Spleen (tissue), 11 donors: ENCODE data around the gene GRB10. TPM values are rescaled to one million over a fixed set of nuclear protein-coding genes. Genes with fewer than 3 reads are reported as not detected.
"Not testable (repeated sequence)": the region's sequence is repeated elsewhere in the genome, so short reads cannot be mapped to it uniquely, and the experiment has no call there.

Source experiments
- DNase-seq: peaks from one replicate; pipeline ENCODE4 v3.0.0-alpha.2; 2020
- H3K27ac ChIP-seq, 8 donors: fragments of 200-600 bp; sonication (generic) in 7 of 8; 1 replicate in 4 of 8; 2 replicates in 4 of 8; pipeline versions ENCODE4 v1.5.0 to v1.8.0; 2016 to 2021; ENCODE audit warnings: inconsistent platforms in 4 of 8, mild to moderate bottlenecking in 4 of 8, moderate library complexity in 1 of 8
- H3K27me3 ChIP-seq, 7 donors: fragments of 200-600 bp; sonication (generic) in 6 of 7; replicated peaks in 1 of 7; 1 replicate in 4 of 7; 2 replicates in 3 of 7; pipeline versions ENCODE4 v1.5.0 to v1.8.0; 2016 to 2021; ENCODE audit warnings: inconsistent platforms in 3 of 7, mild to moderate bottlenecking in 1 of 7
- H3K36me3 ChIP-seq, 6 donors: fragments of 200-600 bp; sonication (generic) in 5 of 6; 1 replicate in 4 of 6; 2 replicates in 2 of 6; pipeline versions ENCODE4 v1.5.0 to v1.8.0; 2016 to 2021; ENCODE audit warnings: inconsistent platforms in 2 of 6
- H3K4me1 ChIP-seq, 6 donors: fragments of 200-600 bp; sonication (generic) in 5 of 6; 1 replicate in 3 of 6; 2 replicates in 3 of 6; pipeline versions ENCODE4 v1.5.0 to v1.8.0; 2016 to 2021; ENCODE audit warnings: inconsistent platforms in 3 of 6
- H3K4me3 ChIP-seq, 8 donors: fragments of 200-600 bp; sonication (generic) in 7 of 8; 1 replicate in 4 of 8; 2 replicates in 4 of 8; pipeline versions ENCODE4 v1.5.0 to v1.8.0; 2016 to 2021; ENCODE audit warnings: inconsistent platforms in 4 of 8, mild to moderate bottlenecking in 4 of 8, moderate library complexity in 2 of 8
- H3K9me3 ChIP-seq, 8 donors: fragments of 200-600 bp; sonication (generic) in 7 of 8; 1 replicate in 4 of 8; 2 replicates in 4 of 8; pipeline versions ENCODE4 v1.5.0 to v1.8.0; 2016 to 2021; ENCODE audit warnings: inconsistent platforms in 4 of 8
- POLR2A ChIP-seq, 3 donors: fragments of 450-650 bp; IDR thresholded peaks; one replicate each; pipeline ENCODE4 v1.5.1; 2017; ENCODE audit warnings: antibody characterized with exemption in 3 of 3, mild to moderate bottlenecking in 1 of 3
- POLR2AphosphoS5 ChIP-seq, 3 donors: sonication (generic); formaldehyde crosslinking; IDR thresholded peaks; one replicate each; pipeline ENCODE4 v1.5.1; 2017; ENCODE audit warnings: antibody characterized with exemption in 3 of 3
- WGBS, 5 donors: extraction: QIAGEN DNeasy Blood & Tissue Kit in 3 of 5; methylation state at CpG; one replicate each; pipeline versions ENCODE4 v1.1.5 to v1.1.7; 2013 to 2018; 5-methylcytosine and 5-hydroxymethylcytosine counted together
- intact Hi-C: fragments of 100-400 bp; cut with DNase I; formaldehyde crosslinking; loops from one replicate; pipeline ENCODE4 v1.15.0; 2023; ENCODE audit warnings: low total_unique reads
- polyA plus RNA-seq, 3 donors: library from polyadenylated mRNA; stranded (reverse); fragments of 200-250 nt; gene quantifications; one replicate each; pipeline ENCODE4 v1.2.1, GENCODE V29; 2013
- total RNA-seq, 7 donors: library from RNA; depleted of rRNA in 3 of 7; stranded (reverse); fragments of >200 nt in 3 of 7; fragmentation: NEBNext Ultra II Directional in 4 of 7; extraction: Animal tissue kit (Norgen Biotek cat#: 25700) in 4 of 7; gene quantifications; one replicate each; pipeline versions ENCODE4 v1.1.0 to v1.2.1, GENCODE V29; 2016 to 2021
- TF ChIP-seq, protein P1 (sequence below), 11 experiments: fragments of 200-600 bp in 7 of 11; fragments of 450-650 bp in 4 of 11; sonication (generic) in 4 of 11; IDR thresholded peaks in 8 of 11; conservative IDR thresholded peaks in 3 of 11; 1 replicate in 7 of 11; 2 replicates in 4 of 11; pipeline versions ENCODE4 v1.4.0 to v1.8.0; 2016 to 2021; ENCODE audit warnings: antibody characterized with exemption in 11 of 11, inconsistent platforms in 4 of 11, mild to moderate bottlenecking in 1 of 11
- donor health status: healthy with polysubstance abuse.
- donor health status: DM: no; HTN: no; CAD: no; lungs with moderate emphysema.
- donor health status: DM: no; HTN: no; CAD: no.
- donor health status: Bipolar disorder and iron deficiency.
- donor health status: healthy.
- donor health status: DM: no; HTN: no; CAD: no.
- donor health status: DM: yes; HTN: yes; CAD: no.

GRB10 gene
- total and polyA plus RNA-seq, 10 donors, result 11.3 to 159 (median 115) TPM

DNA sequence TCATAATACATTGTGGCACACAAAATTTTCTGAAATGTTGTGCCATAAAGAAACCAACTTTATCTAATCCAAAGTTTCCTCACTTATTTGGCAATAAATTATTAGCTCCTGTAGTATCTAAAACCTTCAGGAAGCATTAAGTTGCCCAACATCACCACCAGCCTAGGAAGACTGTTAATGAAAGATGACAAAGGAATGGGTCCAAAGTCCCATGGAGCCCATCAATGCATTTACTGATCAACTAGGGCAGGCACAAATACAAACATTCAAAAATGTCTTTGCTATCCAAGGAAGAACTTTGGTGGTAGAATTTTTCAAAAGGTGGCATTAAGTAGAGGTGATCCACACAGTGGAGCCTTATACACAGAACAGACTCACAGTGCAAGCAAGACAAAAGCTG, 4.5 kb downstream of the GRB10 start:
- H3K4me1 ChIP-seq, result peaks cover 0 to 46% (median 21%) of the 10 kb centered on the region in 6 donors
- intact Hi-C loops, result no loop called here
- H3K27ac ChIP-seq, result no peak overlapping the region
- H3K4me3 ChIP-seq, result no peak overlapping the region
- no peak for TF ChIP-seq POLR2A (IDR thresholded peaks at IDR 0.05)
- no peak for TF ChIP-seq POLR2AphosphoS5 (IDR thresholded peaks at IDR 0.05)
- TF ChIP-seq, protein P1, sequence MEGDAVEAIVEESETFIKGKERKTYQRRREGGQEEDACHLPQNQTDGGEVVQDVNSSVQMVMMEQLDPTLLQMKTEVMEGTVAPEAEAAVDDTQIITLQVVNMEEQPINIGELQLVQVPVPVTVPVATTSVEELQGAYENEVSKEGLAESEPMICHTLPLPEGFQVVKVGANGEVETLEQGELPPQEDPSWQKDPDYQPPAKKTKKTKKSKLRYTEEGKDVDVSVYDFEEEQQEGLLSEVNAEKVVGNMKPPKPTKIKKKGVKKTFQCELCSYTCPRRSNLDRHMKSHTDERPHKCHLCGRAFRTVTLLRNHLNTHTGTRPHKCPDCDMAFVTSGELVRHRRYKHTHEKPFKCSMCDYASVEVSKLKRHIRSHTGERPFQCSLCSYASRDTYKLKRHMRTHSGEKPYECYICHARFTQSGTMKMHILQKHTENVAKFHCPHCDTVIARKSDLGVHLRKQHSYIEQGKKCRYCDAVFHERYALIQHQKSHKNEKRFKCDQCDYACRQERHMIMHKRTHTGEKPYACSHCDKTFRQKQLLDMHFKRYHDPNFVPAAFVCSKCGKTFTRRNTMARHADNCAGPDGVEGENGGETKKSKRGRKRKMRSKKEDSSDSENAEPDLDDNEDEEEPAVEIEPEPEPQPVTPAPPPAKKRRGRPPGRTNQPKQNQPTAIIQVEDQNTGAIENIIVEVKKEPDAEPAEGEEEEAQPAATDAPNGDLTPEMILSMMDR (IDR thresholded peaks at IDR 0.05 in 8 of 11, conservative IDR thresholded peaks at IDR 0.05 in 3 of 11), result no peak
- DNase-seq, result no peak
- H3K9me3 ChIP-seq, result no peaks in the 10 kb centered on the region
- no peaks in the 10 kb centered on the region for H3K36me3 ChIP-seq
- peaks cover 0 to 21% (median 5%) of the 10 kb centered on the region in 7 donors for H3K27me3 ChIP-seq

DNA sequence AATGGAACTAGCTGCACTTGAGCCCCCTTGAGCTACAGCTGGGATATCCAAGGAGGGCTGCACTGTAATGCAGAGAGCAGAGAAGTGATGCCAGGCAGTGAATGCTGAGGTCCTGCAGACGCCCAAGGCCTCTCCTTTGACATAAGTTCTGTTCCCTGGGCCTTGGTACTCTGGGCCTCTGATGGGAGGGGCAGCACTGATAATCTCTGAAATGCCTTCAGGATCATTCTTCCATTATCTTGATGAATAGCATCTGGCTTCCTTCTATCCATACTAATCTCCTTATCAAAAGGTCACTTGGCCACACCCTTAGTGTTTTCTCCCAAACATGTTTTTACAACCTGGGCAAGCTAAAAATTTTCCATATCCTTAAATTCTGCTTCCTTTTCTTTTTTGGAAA, 6.9 kb downstream of the GRB10 start:
- Histone ChIP-seq H3K27me3 (no peaks in the 10 kb centered on the region), H3K4me1 (peaks cover 0 to 26% (median 8%) of the 10 kb centered on the region in 6 donors), H3K9me3 (no peaks in the 10 kb centered on the region), H3K27ac (peak overlapping the region in 1 of 8 donors; percentile 22), H3K4me3 (no peak overlapping the region), H3K36me3 (no peaks in the 10 kb centered on the region)
- TF ChIP-seq POLR2A (IDR thresholded peaks at IDR 0.05) (no peak), POLR2AphosphoS5 (IDR thresholded peaks at IDR 0.05) (no peak)
- TF ChIP-seq, protein P1 (IDR thresholded peaks at IDR 0.05 in 8 of 11, conservative IDR thresholded peaks at IDR 0.05 in 3 of 11), result no peak
- DNase-seq, result no peak
- WGBS, 5 donors, result 40 to 83% (median 54%) methylated on average over 1 of the region's 1 CpG
- intact Hi-C loops, result no loop called here

DNA sequence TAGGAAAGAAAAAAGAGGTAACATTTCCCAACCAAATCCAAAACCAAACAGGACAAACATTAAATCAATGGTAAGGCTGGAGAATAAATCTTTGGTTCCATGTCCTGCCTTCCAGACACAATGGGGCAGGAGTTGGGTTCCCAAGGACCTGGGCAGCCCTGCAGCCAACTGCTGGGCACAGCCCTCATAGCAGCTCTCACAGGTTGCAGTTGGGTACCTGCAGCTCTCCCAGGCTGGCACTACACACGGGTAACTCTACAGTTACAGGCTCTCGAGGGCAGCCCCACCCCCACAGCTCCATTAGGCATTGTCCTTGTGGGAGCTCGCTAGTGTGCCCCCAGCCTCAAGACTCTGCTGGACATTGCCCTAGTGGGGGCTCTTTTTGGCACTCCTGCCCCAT, 7.5 kb downstream of the GRB10 start:
- no peaks in the 10 kb centered on the region for H3K27me3 ChIP-seq
- no peak overlapping the region for H3K4me3 ChIP-seq
- DNase-seq, result no peak
- intact Hi-C loops, result no loop called here
- peaks cover 0 to 20% (median 7%) of the 10 kb centered on the region in 6 donors for H3K4me1 ChIP-seq
- 80 to 95% (median 86%) methylated on average over 3 of the region's 3 CpGs for WGBS, 5 donors
- no peaks in the 10 kb centered on the region for H3K9me3 ChIP-seq
- TF ChIP-seq, protein P1 (IDR thresholded peaks at IDR 0.05 in 8 of 11, conservative IDR thresholded peaks at IDR 0.05 in 3 of 11), result no peak
- no peak for TF ChIP-seq POLR2AphosphoS5 (IDR thresholded peaks at IDR 0.05)
- no peak for TF ChIP-seq POLR2A (IDR thresholded peaks at IDR 0.05)
- no peaks in the 10 kb centered on the region for H3K36me3 ChIP-seq
- H3K27ac ChIP-seq, result no peak overlapping the region

DNA sequence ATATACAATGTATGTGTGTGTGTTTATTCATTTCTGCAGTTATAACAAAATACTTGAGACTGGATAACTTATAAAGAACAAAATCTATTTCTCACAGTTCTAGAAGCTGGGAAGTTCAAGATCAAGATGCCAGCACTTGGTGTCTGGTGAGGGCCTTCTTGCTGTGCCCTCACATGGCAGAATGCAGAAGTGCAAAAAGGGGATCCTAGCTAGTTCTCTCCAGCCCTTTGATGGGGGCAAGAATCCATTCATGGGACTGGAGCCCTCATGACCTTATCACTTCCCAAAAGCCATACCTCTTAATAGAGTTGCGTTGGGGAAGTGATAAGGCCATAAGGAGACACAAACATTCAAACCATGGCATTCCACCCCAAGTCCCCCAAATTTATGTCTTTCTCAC, 8.4 kb downstream of the GRB10 start:
- DNase-seq, result no peak
- Histone ChIP-seq H3K4me3 (no peak overlapping the region), H3K36me3 (no peaks in the 10 kb centered on the region), H3K4me1 (peaks cover 0 to 18% (median 9%) of the 10 kb centered on the region in 6 donors), H3K9me3 (no peaks in the 10 kb centered on the region), H3K27ac (no peak overlapping the region), H3K27me3 (no peaks in the 10 kb centered on the region)
- 73 to 96% (median 86%) methylated on average over 1 of the region's 1 CpG for WGBS, 5 donors
- TF ChIP-seq POLR2A (IDR thresholded peaks at IDR 0.05) (no peak), POLR2AphosphoS5 (IDR thresholded peaks at IDR 0.05) (no peak)
- TF ChIP-seq, protein P1 (IDR thresholded peaks at IDR 0.05 in 8 of 11, conservative IDR thresholded peaks at IDR 0.05 in 3 of 11), result no peak
- intact Hi-C loops, result no loop called here

DNA sequence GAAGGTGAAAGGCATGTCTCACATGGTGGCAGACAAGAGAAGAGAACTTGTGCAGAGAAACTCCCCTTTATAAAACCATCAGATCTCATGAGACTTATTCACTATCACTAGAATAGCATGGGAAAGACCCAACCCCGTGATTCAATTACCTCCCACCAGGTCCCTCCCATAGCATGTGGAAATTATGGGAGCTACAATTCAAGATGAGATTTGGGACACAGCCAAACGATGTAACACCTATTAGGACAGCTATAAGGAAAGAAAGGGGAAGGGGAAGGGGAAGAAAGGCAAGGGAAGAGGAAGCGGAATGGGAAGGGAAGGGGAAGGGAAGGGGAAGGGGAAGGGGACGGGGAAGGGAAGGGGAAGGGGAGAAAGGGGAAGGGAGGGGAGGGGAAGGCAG, 9.6 kb downstream of the GRB10 start:
- H3K36me3 ChIP-seq, H3K9me3 ChIP-seq, H3K27me3 ChIP-seq, intact Hi-C loops, H3K4me3 ChIP-seq, DNase-seq: not testable (repeated sequence)
- H3K4me1 ChIP-seq, result peaks cover 0 to 20% (median 11%) of the 10 kb centered on the region in 6 donors
- H3K27ac ChIP-seq, result peak overlapping the region in 1 of 8 donors; percentile 31
- 70 to 85% (median 78%) methylated on average over 2 to 3 of the region's 4 CpGs for WGBS, 5 donors
